ENCODE measurements around the gene OS9. TPM values are rescaled to one million over a fixed set of nuclear protein-coding genes. Genes with fewer than 3 reads are reported as not detected.

Gene OS9
- total and polyA plus RNA-seq, 2 of the 4 experiments (the other 2 are of a cell fraction), result 159 to 272 TPM

DNA sequence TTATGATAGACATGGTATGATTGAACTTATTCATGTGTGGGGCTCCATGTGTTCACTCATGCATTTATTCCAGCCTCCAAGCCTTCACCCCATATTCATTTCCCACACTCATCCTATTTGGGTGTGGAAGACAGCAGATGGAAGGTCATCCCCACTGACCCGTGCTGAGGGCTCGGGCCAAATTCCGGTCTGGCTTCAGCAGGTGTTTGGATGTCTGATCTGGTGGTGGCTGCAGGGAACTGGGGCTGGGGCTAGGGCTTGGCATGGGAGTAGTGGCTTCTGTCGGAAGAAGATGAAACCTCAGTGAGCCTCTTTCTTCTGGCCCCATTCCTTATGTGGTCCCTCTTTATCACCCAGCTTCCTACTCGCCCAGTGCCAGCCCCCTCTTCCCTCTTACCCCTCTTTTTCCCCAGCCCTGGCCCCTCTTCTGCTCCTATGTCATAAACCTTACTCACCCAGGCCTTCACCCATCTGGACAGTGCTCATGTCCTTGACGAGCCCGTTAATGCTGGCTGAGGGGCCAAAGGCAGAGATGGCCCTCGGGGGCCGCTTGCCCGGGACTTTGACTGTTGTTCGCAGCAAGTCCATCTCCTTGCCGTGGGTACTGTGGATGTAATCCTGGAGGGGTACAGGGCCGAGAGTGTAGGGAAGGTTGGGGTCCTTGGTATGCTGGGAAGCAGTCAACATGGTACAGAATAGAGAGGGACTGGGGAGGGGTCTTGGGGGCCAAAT lies 36.6 kb downstream of the OS9 start (continued):
- no peak for TF ChIP-seq NFE2L2 (IDR thresholded peaks at IDR 0.05; ENCODE audit: low read depth, low read length)

GRCh38 chr12:57731411-57732080 lies 37.6 kb downstream of the OS9 start:
- Histone ChIP-seq H3K56ac (ENCODE audit: extremely low read depth, insufficient read depth, low read length) (no peak overlapping the region), H2BK120ac (ENCODE audit: low read depth, low read length) (no peak overlapping the region), H3K27me3 (ENCODE audit: control insufficient read depth, insufficient read depth, low read length) (peaks cover 54% of the 10 kb centered on the region), H3K4me1 (ENCODE audit: control insufficient read depth, insufficient read depth, low read length) (0 out of 2 replicates have a peak, but pooled peaks cover 4% of the 10 kb centered on the region), H2BK5ac (ENCODE audit: low read depth, low read length, poor library complexity, severe bottlenecking) (no peak overlapping the region), H3K9ac (ENCODE audit: low read depth, low read length) (no peak overlapping the region), H3K14ac (replicated peaks; ENCODE audit: low read depth, low read length) (no peak overlapping the region), H3K23ac (ENCODE audit: low read depth, low read length) (no peak overlapping the region), H3K36me3 (ENCODE audit: control insufficient read depth, insufficient read depth, low read length) (peaks cover 6% of the 10 kb centered on the region; the same call in 1 of the 2 replicates), H3K27ac (ENCODE audit: insufficient read depth, low read length) (no peak overlapping the region), H2AK5ac (ENCODE audit: low read depth, low read length) (no peak overlapping the region), H4K91ac (ENCODE audit: insufficient read depth, low read depth, low read length) (no peak overlapping the region), H4K5ac (ENCODE audit: low read depth, low read length) (no peak overlapping the region), H2AFZ (replicated peaks; ENCODE audit: low read length, poor library complexity) (no peak overlapping the region), H4K20me1 (ENCODE audit: insufficient read depth, low read length) (peaks cover 16% of the 10 kb centered on the region; the same call in 1 of the 2 replicates), H3K9me1 (ENCODE audit: insufficient read depth, low read length) (0 out of 2 replicates have a peak, but pooled peaks cover 6% of the 10 kb centered on the region), H2BK20ac (ENCODE audit: low read depth, low read length) (no peak overlapping the region), H3K79me1 (ENCODE audit: low read depth in 1 of 2, low read length in 2 of 2) (peaks cover 0 to 11% of the 10 kb centered on the region in 2 experiments; a peak in 1 of 4 replicates), H2AK9ac (replicated peaks; ENCODE audit: low read depth, low read length, poor library complexity) (no peak overlapping the region), H3K4me2 (ENCODE audit: low read depth, low read length) (no peak overlapping the region), H3K4me3 (ENCODE audit: insufficient read depth, low read depth, low read length) (no peak overlapping the region), H3K18ac (ENCODE audit: low read depth, low read length) (no peak overlapping the region), H2BK15ac (ENCODE audit: low read depth, low read length) (no peak overlapping the region), H4K8ac (ENCODE audit: low read depth in 2 of 2, low read length in 2 of 2) (no peak overlapping the region), H3K9me3 (ENCODE audit: control insufficient read depth, insufficient read depth, low read length) (no peaks in the 10 kb centered on the region), H3K4ac (ENCODE audit: low read depth, low read length) (no peak overlapping the region)
- ChIA-PET POLR2A (ENCODE audit: unreplicated experiment) (no interaction called here), CTCF (no interaction called here)
- DNase-seq, result no peak
- 76% methylated on average over 4 of the region's 19 CpGs; no CpG with 5 or more reads in 1 of the 2 experiments for WGBS, 2 experiments (ENCODE audit: extremely low coverage in 2 of 2, insufficient read length in 1 of 2)
- in situ Hi-C loops (cut with MboI; ENCODE audit: low sequenced_read_pairs) (loop anchor here (10.0 kb wide), 1 partner anchor 147 kb away; no protein-coding TSS in a partner anchor), intact Hi-C loops (cut with micrococcal nuclease) (no loop called here), dilution Hi-C loops (cut with HindIII; ENCODE audit: low sequenced_read_pairs, unreplicated experiment) (no loop called here)
- TF ChIP-seq ELK1 (IDR thresholded peaks at IDR 0.05; ENCODE audit: borderline replicate concordance, low read depth, low read length) (no peak), SMC3 (IDR thresholded peaks at IDR 0.05; ENCODE audit: low read depth, low read length) (no peak), BHLHE40 (IDR thresholded peaks at IDR 0.05; ENCODE audit: low read depth, low read length) (no peak), CEBPB (IDR thresholded peaks at IDR 0.05; ENCODE audit: low read depth, low read length) (no peak), MXI1 (IDR thresholded peaks at IDR 0.05; ENCODE audit: borderline replicate concordance, low read depth, low read length) (no peak), POLR2A (IDR thresholded peaks at IDR 0.05; ENCODE audit: low read depth, low read length) (no peak)
- TF ChIP-seq, protein P1, sequence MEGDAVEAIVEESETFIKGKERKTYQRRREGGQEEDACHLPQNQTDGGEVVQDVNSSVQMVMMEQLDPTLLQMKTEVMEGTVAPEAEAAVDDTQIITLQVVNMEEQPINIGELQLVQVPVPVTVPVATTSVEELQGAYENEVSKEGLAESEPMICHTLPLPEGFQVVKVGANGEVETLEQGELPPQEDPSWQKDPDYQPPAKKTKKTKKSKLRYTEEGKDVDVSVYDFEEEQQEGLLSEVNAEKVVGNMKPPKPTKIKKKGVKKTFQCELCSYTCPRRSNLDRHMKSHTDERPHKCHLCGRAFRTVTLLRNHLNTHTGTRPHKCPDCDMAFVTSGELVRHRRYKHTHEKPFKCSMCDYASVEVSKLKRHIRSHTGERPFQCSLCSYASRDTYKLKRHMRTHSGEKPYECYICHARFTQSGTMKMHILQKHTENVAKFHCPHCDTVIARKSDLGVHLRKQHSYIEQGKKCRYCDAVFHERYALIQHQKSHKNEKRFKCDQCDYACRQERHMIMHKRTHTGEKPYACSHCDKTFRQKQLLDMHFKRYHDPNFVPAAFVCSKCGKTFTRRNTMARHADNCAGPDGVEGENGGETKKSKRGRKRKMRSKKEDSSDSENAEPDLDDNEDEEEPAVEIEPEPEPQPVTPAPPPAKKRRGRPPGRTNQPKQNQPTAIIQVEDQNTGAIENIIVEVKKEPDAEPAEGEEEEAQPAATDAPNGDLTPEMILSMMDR (conservative IDR thresholded peaks at IDR 0.05; ENCODE audit: low read depth, low read length), result no peak
- BruUV-seq (replicated peaks), result no TSS peak
- no peak for ATAC-seq (ENCODE audit: low read depth)

All from IMR-90 (cell line).